ENCODE measurements around the gene ANKRD28.
"Not testable (repeated sequence)": the region's sequence is repeated elsewhere in the genome, so short reads cannot be mapped to it uniquely, and the experiment has no call there.

ANKRD28 gene

GRCh38 chr3:15637131-15637951, 160.4 kb downstream of the ANKRD28 start:
- DNase-seq (ENCODE audit: low read depth in 1 of 2, low spot score in 1 of 2) = no peak

GRCh38 chr3:15636028-15636709, 161.6 kb downstream of the ANKRD28 start:
- DNase-seq (ENCODE audit: low read depth in 1 of 2, low spot score in 1 of 2) = no peak

- no peak for DNase-seq (ENCODE audit: low read depth in 1 of 2, low spot score in 1 of 2)
Observed at GRCh38 chr3:15635121-15635661, 162.6 kb downstream of the ANKRD28 start.

DNA sequence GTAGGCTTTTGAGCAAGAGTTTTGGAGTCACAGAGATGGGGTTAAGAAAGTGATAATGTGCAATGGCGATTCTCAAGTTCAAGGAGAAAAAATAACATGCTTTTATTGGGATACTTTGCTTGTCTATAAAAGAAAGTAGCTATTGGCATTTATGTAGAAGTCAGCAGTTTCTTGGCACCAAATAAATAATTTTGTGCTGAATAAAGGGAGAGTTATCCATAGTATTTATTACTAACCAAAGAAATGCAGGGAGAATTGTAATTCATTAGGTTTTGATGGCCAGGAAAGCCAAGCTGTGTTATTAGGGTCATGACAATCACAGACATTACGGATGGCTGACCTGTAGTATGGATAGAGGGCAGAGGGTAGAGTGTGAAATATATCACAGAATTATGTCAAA, 163.1 kb downstream of the ANKRD28 start:
- no peak for DNase-seq (ENCODE audit: low read depth in 1 of 2, low spot score in 1 of 2)

DNA sequence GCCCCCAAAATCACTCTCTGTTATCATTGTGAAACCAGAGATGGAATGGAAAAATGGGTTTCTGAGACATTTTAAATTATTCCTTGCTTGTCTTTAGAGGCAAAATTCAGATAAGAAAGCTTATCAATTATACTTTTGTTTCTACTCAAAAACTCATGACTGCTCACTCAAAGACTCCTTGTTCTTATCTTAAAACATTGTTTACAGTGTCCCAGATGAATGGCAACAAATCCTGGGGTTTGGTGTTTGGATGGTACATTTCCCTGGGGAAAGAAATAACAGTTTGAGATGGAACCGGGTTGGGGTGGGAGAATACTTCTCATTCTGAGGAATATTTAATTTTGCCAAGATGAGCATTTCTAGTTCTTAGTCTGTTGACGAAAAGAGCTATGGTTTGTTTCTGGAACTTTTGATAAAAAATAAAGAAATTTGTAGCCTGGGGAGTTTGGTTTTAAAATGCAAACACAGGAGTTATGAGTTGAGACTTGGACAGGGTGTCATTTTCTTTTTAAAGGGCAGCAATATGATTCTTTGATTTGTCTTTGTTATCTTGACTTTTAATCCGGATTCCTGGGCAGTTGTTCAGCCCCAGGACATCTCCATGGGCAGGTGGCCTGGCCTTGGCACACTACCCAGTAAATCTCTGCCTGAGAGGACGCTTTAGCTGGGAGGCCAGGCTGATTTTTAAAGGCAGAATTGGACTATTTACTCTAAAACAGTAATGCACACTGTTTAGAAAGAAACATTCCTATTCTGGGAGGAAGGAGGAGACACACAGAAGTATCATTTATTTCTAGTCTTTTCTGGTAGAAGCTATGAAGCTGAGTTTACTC, 163.8 kb downstream of the ANKRD28 start:
- DNase-seq (ENCODE audit: low read depth in 1 of 2, low spot score in 1 of 2) = no peak

- DNase-seq (ENCODE audit: low read depth in 1 of 2, low spot score in 1 of 2) = no peak
Observed at GRCh38 chr3:15633159-15633558, 164.6 kb downstream of the ANKRD28 start.

- DNase-seq (ENCODE audit: low read depth in 1 of 2, low spot score in 1 of 2) = no peak
Observed at GRCh38 chr3:15632212-15632580, 165.6 kb downstream of the ANKRD28 start.

- no peak for DNase-seq (ENCODE audit: low read depth in 1 of 2, low spot score in 1 of 2)
Observed at GRCh38 chr3:15631426-15632211, 166.2 kb downstream of the ANKRD28 start.

DNA sequence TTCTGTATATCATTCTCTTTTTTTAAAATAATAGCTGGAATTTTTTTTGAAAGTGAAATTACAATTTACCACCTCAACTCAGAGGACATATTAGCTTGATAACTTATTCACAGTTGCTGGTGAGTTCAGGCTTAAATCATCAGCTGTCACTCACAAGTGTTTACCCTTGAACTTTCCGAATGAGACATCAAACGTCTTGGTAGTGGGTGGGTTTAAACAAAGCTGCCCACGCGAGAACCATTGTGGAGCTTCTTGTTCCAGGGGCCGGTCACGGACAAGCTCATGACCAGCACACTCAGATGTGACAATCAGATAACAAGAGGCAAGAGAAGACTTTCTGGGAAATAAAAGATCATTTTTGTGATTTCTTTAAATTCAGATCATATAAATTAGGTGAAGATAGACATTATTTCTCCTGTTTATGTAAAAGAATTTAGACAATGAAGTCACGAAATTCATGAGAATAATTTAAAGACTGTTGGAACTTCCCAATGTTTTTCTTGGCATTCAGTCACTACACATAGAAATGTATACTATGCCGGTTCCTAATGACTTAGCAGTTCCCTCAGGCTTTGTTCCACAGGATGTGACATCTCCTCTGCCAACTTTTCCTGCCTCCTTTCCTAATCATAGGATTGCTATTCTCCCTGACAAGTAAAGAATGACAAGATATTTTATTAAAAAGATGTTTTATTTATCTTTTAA, 167.0 kb downstream of the ANKRD28 start:
- no peak for DNase-seq (ENCODE audit: low read depth in 1 of 2, low spot score in 1 of 2)

DNA sequence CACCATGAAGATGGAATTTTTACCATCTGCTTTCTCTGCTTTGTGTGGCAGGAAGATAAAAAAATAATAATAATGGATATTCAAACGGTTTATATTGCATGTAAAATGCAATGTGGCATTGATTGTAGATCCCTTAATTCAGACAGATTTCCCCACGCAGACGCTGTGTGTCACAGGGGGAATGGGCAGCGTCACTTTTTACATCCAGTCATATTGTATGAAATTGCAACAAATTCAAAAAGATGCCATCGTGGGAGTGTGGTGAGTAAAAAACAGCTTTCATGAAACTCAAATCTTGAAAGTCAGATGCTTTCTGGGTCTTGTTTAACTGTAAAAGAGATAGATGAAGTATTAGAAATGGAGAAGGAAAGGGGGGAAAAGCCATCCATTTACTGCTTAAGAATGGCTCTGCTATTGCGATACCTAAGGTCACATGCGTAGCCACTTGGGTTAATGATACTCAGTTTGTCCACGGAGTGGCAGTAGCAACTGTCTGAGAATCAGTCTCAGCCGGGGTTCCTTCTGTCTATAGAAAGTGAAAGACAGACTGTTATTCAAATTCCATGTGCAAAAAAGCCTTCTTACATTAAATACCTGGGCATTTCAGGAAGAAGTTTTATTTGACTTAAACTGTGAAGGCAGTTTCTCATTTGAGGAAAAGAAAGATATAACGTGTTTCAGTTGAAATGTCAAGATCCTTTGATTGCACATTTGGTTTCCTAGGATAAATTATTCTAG, 167.8 kb downstream of the ANKRD28 start:
- DNase-seq (ENCODE audit: low read depth in 1 of 2, low spot score in 1 of 2) = peak in 1 of 2 donors; percentile 29

GRCh38 chr3:15628967-15629366, 168.8 kb downstream of the ANKRD28 start:
- no peak for DNase-seq (ENCODE audit: low read depth in 1 of 2, low spot score in 1 of 2)

GRCh38 chr3:15623535-15624440, 174.0 kb downstream of the ANKRD28 start:
- DNase-seq (ENCODE audit: low read depth in 1 of 2, low spot score in 1 of 2) = no peak

- DNase-seq (ENCODE audit: low read depth in 1 of 2, low spot score in 1 of 2) = not testable (repeated sequence)
Observed at GRCh38 chr3:15619659-15620464, 177.9 kb downstream of the ANKRD28 start.

Measured in stimulated activated CD4-positive, alpha-beta T cell treated with anti-CD3 and anti-CD28 coated beads, Interleukin-15, amount 100 ng/mL, for 1 hour (primary cell).